Hematopoietic multipotent progenitor cell (in vitro differentiated cells): Measurements from ENCODE around the gene POF1B. TPM values are rescaled to one million over a fixed set of nuclear protein-coding genes. Genes with fewer than 3 reads are reported as not detected.
A peak's percentile ranks its signal among the peaks of the same experiment; 100 is the strongest.

Experiments used
- DNase-seq, 3 donors: peaks; one replicate each; pipeline ENCODE4 v3.0.0-alpha.2; 2011 to 2015; ENCODE audit warnings: low read depth in 2 of 3, low spot score in 2 of 3
- total RNA-seq: library from RNA; depleted of rRNA; stranded (reverse); fragments of >200 nt; gene quantifications from one replicate; pipeline ENCODE4 v1.2.3, GENCODE V29; 2012

POF1B gene
- total RNA-seq, 1 donor: not detected

DNA sequence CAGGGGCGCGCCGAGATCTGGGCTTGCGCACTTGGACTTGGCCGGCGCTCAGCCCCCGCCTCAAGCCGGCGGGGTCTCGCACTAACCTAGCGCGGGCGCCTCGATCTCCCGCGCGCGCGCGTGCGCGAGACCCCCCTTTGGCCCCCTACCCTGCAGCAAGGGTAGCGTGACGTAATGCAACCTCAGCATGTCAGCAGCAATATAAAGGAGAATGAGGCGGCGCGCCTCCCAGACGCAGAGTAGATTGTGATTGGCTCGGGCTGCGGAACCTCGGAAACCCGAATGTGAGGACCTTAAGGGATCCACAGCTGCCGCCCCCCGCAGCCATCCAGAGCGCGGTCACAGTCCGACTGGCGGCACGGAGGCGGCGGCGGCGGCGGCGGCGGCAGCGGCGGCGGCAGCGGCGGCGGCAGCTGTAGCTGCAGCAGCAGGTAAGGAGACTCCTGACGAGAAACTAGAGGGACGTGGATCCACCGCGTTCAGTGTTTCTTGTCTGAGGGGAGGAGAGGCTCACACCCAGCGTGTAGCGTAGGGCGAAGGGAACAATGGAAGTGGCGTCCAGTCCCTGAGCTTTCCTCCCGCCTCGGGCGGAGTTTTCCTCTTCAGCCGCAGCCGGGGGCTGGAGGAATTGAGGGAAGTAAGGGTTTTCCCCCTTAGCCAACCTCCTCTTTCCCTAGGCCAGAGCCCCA is 135.6 kb downstream of the POF1B start, which contains the start of the genes SATL1 and ZNF711:
SATL1 (minus strand) TSS at position 19 of the 689 bp plus-strand sequence. CDS start 134,811 bp downstream, outside the sequence.
ZNF711 (plus strand) TSS at position 231 of the 689 bp plus-strand sequence. CDS start 3,582 bp downstream, outside the sequence.
- peak in 2 of 3 donors; percentile 84 to 90 for DNase-seq

DNA sequence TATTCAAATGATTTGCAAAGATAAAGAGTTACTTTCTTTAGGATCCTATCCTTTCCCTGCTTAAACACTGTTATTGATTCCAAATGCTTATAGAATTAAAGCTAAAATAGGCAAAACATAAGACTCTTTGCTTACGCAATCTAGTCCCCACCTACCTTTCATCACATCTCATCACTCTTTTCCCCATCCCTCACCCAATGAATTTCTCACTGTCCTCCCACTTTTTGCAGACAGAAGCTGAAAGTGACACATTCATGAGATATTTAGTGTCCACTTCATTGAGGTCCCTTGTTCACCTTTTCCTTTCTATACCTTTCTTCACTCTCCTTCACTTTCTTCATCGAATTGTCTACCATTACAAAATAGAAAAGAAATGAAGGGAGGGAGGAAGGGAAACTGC is 136.3 kb downstream of the POF1B start:
- DNase-seq: peak in 1 of 3 donors; percentile 5

Other genes starting within 250 kb of the POF1B start
- under 0.01 TPM for gene SATL1, start 135.9 kb downstream of the POF1B start, total RNA-seq
- gene ZNF711, start 135.7 kb downstream of the POF1B start, total RNA-seq: 19.1 TPM